SU-DHL-6 (cell line): ENCODE data around the gene GORASP1.

Experiments
- H2AFZ ChIP-seq: fragments of 200-600 bp; sonication (generic); 2 replicates; pipeline ENCODE4 v1.6.1; 2014; ENCODE audit warnings: low read depth, mild to moderate bottlenecking, moderate library complexity, mixed read lengths, antibody characterized with exemption, low read length; ENCODE audit not compliant: severe bottlenecking
- H3F3A ChIP-seq: fragments of 200-600 bp; shearing (Covaris generic); 2 replicates; pipeline ENCODE4 v1.6.0; 2016; ENCODE audit warnings: antibody characterized with exemption, mild to moderate bottlenecking; ENCODE audit not compliant: insufficient read depth
- H3K27ac ChIP-seq: fragments of 200-600 bp; sonication (generic); 2 replicates; pipeline ENCODE4 v1.5.1; 2016; ENCODE audit warnings: low read depth, mild to moderate bottlenecking, low read length, moderate library complexity, mixed read lengths
- H3K27me3 ChIP-seq: fragments of 200-600 bp; sonication (generic), shearing (Covaris generic); 2 replicates; pipeline ENCODE4 v1.6.0; 2014; ENCODE audit warnings: mild to moderate bottlenecking, low read length
- H3K36me3 ChIP-seq: fragments of 200-600 bp; sonication (generic); 2 replicates; pipeline ENCODE4 v1.6.1; 2014; ENCODE audit warnings: mild to moderate bottlenecking, low read length, mixed read lengths
- H3K4me2 ChIP-seq: fragments of 300-600, 200-600 bp; shearing (Covaris generic), sonication (generic); 2 replicates; pipeline ENCODE4 v1.6.0; 2014; ENCODE audit warnings: low read length, low read depth, mild to moderate bottlenecking; ENCODE audit not compliant: poor library complexity, severe bottlenecking
- H3K4me3 ChIP-seq: fragments of 200-600 bp; sonication (generic); 2 replicates; pipeline ENCODE4 v1.5.1; 2014; ENCODE audit warnings: antibody characterized with exemption, low read length, mild to moderate bottlenecking, mixed read lengths; ENCODE audit not compliant: insufficient read depth, poor library complexity, severe bottlenecking
- H3K79me2 ChIP-seq: fragments of 200-600 bp; sonication (generic); 2 replicates; pipeline ENCODE4 v1.6.1; 2014; ENCODE audit warnings: mild to moderate bottlenecking, low read length, moderate library complexity; ENCODE audit not compliant: insufficient read depth
- H3K9ac ChIP-seq: fragments of 200-600 bp; sonication (generic); 2 replicates; pipeline ENCODE4 v1.7.0; 2014; ENCODE audit warnings: mild to moderate bottlenecking, low read length
- H3K9me2 ChIP-seq: fragments of 200-600 bp; sonication (generic); replicated peaks from 2 replicates; pipeline ENCODE4 v1.6.1; 2014; ENCODE audit warnings: low read length; ENCODE audit not compliant: insufficient read depth
- H3K9me3 ChIP-seq: fragments of 200-600 bp; sonication (generic); 2 replicates; pipeline ENCODE4 v1.6.1; 2014; ENCODE audit warnings: low read length, mixed read lengths; ENCODE audit not compliant: insufficient read depth
- H4K20me1 ChIP-seq: fragments of 200-600 bp; sonication (generic); 2 replicates; pipeline ENCODE4 v1.6.1; 2014; ENCODE audit warnings: low read depth, mild to moderate bottlenecking, antibody characterized with exemption, low read length, moderate library complexity, mixed read lengths
- CTCF ChIP-seq: fragments of 200-600 bp; sonication (generic); IDR thresholded peaks from one replicate; pipeline ENCODE4 v1.5.1; 2017; ENCODE audit warnings: antibody characterized with exemption, mild to moderate bottlenecking, low read length, moderate library complexity; ENCODE audit not compliant: insufficient read depth, poor library complexity, severe bottlenecking
- EZH2phosphoT487 ChIP-seq: fragments of 200-600 bp; sonication (generic), shearing (Covaris generic); conservative IDR thresholded peaks from 2 replicates; pipeline ENCODE4 v1.6.1; 2018; ENCODE audit warnings: mild to moderate bottlenecking, antibody characterized with exemption, low read length, moderate library complexity, mixed read lengths

The GORASP1 gene

GRCh38 chr3:39127908-39128304 is 20.5 kb upstream of the GORASP1 start:
- Histone ChIP-seq H3K4me3 (no peak overlapping the region), H3K4me2 (no peak overlapping the region), H4K20me1 (no peaks in the 10 kb centered on the region), H3K79me2 (no peaks in the 10 kb centered on the region), H3K9me3 (no peaks in the 10 kb centered on the region), H2AFZ (no peak overlapping the region), H3F3A (no peaks in the 10 kb centered on the region), H3K9ac (no peak overlapping the region), H3K9me2 (no peaks in the 10 kb centered on the region), H3K36me3 (no peaks in the 10 kb centered on the region), H3K27ac (no peak overlapping the region), H3K27me3 (no peaks in the 10 kb centered on the region)
- TF ChIP-seq EZH2phosphoT487: no peak
- no peak for TF ChIP-seq CTCF

- Histone ChIP-seq H2AFZ (no peak overlapping the region), H3K27me3 (no peaks in the 10 kb centered on the region), H3K4me3 (no peak overlapping the region), H4K20me1 (no peaks in the 10 kb centered on the region), H3F3A (no peaks in the 10 kb centered on the region), H3K9me3 (no peaks in the 10 kb centered on the region), H3K27ac (no peak overlapping the region), H3K9ac (no peak overlapping the region), H3K9me2 (no peaks in the 10 kb centered on the region), H3K79me2 (no peaks in the 10 kb centered on the region), H3K36me3 (no peaks in the 10 kb centered on the region), H3K4me2 (no peak overlapping the region)
- TF ChIP-seq EZH2phosphoT487 (no peak), CTCF (no peak)
These were observed 20.0 kb upstream of the GORASP1 start for GRCh38 chr3:39127269-39127907.

- H4K20me1 ChIP-seq: no peaks in the 10 kb centered on the region
- H3K36me3 ChIP-seq: no peaks in the 10 kb centered on the region
- no peak overlapping the region for H3K4me3 ChIP-seq
- H3K9me3 ChIP-seq: no peaks in the 10 kb centered on the region
- no peak overlapping the region for H3K4me2 ChIP-seq
- H3K9me2 ChIP-seq: no peaks in the 10 kb centered on the region
- no peak overlapping the region for H3K9ac ChIP-seq
- H3K79me2 ChIP-seq: no peaks in the 10 kb centered on the region
- H3K27me3 ChIP-seq: no peaks in the 10 kb centered on the region
- no peak overlapping the region for H3K27ac ChIP-seq
- H2AFZ ChIP-seq: no peak overlapping the region
- no peak for TF ChIP-seq EZH2phosphoT487
- no peak for TF ChIP-seq CTCF
- no peaks in the 10 kb centered on the region for H3F3A ChIP-seq
These were observed 19.2 kb upstream of the GORASP1 start for GRCh38 chr3:39126532-39127071.
